Chondrocyte (in vitro differentiated cells): ENCODE results near the gene CCNDBP1. TPM values are rescaled to one million over a fixed set of nuclear protein-coding genes. Genes with fewer than 3 reads are reported as not detected.

Experiments used
- DNase-seq: peaks from one replicate; pipeline ENCODE4 v3.0.0; 2021; ENCODE audit warnings: mixed read lengths, low spot score
- H3K27ac Mint-ChIP-seq: one replicate; pipeline ENCODE4 v1.8.0; 2021; ENCODE audit warnings: mild to moderate bottlenecking, moderate library complexity, mixed read lengths; ENCODE audit not compliant: unreplicated experiment
- H3K27me3 Mint-ChIP-seq: 2 replicates; pipeline ENCODE4 v1.8.0; 2021; ENCODE audit warnings: low read depth, mixed read lengths
- H3K36me3 Mint-ChIP-seq: 2 replicates; pipeline ENCODE4 v1.8.0; 2021; ENCODE audit warnings: low read depth, mixed read lengths
- H3K4me1 Mint-ChIP-seq: 2 replicates; pipeline ENCODE4 v1.8.0; 2021; ENCODE audit warnings: low read depth, mild to moderate bottlenecking, mixed read lengths
- H3K4me3 Mint-ChIP-seq: one replicate; pipeline ENCODE4 v1.8.0; 2021; ENCODE audit warnings: mild to moderate bottlenecking, moderate library complexity, mixed read lengths; ENCODE audit not compliant: unreplicated experiment
- H3K9me3 Mint-ChIP-seq: 2 replicates; pipeline ENCODE4 v1.8.0; 2021; ENCODE audit warnings: low read depth, mixed read lengths
- total RNA-seq: library from RNA; stranded (reverse); gene quantifications from 3 replicates; pipeline ENCODE4 v1.2.1, GENCODE V29; 2021
- TF ChIP-seq, protein P1 (sequence below): fragments of 200-600 bp; sonication (generic); IDR thresholded peaks from 2 replicates; pipeline ENCODE4 v1.5.0; 2021; ENCODE audit warnings: antibody characterized with exemption, mild to moderate bottlenecking, moderate library complexity

Gene CCNDBP1
- total RNA-seq, 1 donor from 2014 or later = 40.1 TPM

GRCh38 chr15:43204016-43204901, 19.1 kb downstream of the CCNDBP1 start:
- TF ChIP-seq, protein P1, sequence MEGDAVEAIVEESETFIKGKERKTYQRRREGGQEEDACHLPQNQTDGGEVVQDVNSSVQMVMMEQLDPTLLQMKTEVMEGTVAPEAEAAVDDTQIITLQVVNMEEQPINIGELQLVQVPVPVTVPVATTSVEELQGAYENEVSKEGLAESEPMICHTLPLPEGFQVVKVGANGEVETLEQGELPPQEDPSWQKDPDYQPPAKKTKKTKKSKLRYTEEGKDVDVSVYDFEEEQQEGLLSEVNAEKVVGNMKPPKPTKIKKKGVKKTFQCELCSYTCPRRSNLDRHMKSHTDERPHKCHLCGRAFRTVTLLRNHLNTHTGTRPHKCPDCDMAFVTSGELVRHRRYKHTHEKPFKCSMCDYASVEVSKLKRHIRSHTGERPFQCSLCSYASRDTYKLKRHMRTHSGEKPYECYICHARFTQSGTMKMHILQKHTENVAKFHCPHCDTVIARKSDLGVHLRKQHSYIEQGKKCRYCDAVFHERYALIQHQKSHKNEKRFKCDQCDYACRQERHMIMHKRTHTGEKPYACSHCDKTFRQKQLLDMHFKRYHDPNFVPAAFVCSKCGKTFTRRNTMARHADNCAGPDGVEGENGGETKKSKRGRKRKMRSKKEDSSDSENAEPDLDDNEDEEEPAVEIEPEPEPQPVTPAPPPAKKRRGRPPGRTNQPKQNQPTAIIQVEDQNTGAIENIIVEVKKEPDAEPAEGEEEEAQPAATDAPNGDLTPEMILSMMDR = peak; percentile 82
- no peak for DNase-seq
- H3K4me1 Mint-ChIP-seq = peaks cover 5% of the 10 kb centered on the region
- no peak overlapping the region for H3K4me3 Mint-ChIP-seq
- H3K27me3 Mint-ChIP-seq = peaks cover 39% of the 10 kb centered on the region
- no peak overlapping the region for H3K27ac Mint-ChIP-seq
- H3K36me3 Mint-ChIP-seq = peaks cover 2% of the 10 kb centered on the region
- H3K9me3 Mint-ChIP-seq = no peaks in the 10 kb centered on the region

- no peak for DNase-seq
- Mint-ChIP-seq H3K27me3 (peaks cover 55% of the 10 kb centered on the region), H3K4me3 (no peak overlapping the region), H3K4me1 (peaks cover 5% of the 10 kb centered on the region), H3K9me3 (no peaks in the 10 kb centered on the region), H3K36me3 (peaks cover 2% of the 10 kb centered on the region), H3K27ac (no peak overlapping the region)
- TF ChIP-seq, protein P1 = no peak
Observed at GRCh38 chr15:43206054-43206453, 20.9 kb downstream of the CCNDBP1 start.

DNA sequence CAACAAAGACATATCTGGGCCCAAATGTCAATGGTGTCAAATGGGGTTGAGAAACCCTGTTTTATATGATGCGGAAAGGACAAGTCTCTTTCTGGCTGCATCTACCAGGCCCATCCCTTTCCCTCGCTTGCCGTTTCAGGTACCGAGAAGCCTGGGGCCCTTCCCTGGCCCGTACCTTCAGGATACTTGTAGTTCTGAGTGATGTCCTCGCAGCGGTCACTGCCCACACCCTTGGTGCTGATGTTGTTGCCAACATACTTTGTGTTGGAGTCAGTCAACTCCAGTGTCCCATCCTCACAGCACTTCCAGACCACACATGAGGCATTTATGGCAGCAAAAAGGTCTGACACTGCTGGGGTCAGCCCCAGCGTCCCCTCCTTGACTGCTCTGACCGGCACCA, 21.8 kb downstream of the CCNDBP1 start:
- Mint-ChIP-seq H3K4me1 (peaks cover 5% of the 10 kb centered on the region), H3K27me3 (peaks cover 54% of the 10 kb centered on the region), H3K27ac (no peak overlapping the region), H3K4me3 (no peak overlapping the region), H3K9me3 (no peaks in the 10 kb centered on the region), H3K36me3 (peaks cover 2% of the 10 kb centered on the region)
- TF ChIP-seq, protein P1 = no peak
- no peak for DNase-seq

DNA sequence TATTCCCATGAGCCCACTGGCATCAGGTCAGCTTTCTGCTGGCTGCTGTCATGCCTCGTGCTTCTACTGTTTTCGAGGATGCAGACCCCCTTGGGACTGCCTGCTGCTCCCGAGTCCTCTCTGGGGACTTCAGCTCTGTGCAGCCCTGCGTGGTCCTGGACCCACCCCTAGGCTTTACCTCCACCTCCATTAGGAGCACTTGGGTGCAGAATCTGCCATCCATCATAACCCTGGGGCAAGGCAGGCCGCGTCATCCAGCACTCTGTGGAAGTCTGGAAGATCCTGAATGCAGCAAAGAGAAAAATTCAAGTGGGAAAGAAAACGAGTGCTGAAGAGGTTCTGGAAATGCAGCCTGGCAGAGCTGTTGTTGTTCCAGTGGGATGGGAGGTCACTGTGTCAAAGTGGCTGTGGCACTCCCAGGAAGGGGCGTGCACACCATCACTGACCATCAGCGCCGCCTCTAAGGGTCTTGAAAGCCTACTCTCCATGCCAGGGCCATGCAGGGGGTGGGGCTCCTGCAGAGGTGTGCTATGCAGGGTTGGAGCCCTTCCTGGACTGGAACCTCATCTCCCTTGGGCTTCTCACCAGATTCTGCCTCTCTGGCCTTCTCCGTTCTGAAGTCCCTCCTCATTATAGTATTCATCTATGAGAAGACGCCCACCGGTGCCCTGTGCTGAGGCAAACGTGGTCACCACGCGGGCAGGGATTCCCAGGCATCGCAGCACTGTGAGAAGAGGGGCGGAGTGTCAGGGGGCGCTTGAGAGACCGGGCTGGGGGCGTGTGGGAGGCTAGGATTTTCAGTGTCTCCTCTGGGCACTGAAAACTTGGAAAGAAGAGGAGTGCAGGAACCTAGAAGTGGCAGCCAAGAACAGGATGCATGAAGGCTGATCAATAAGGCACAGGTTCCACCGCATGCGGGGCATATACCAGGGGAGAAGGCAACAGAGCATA, 23.1 kb downstream of the CCNDBP1 start:
- Mint-ChIP-seq H3K9me3 (no peaks in the 10 kb centered on the region), H3K4me1 (peaks cover 5% of the 10 kb centered on the region), H3K4me3 (no peak overlapping the region), H3K27ac (no peak overlapping the region), H3K36me3 (peaks cover 2% of the 10 kb centered on the region), H3K27me3 (peaks cover 46% of the 10 kb centered on the region)
- DNase-seq = no peak
- TF ChIP-seq, protein P1 = no peak
